Vein endothelial cell (primary cell): ENCODE measurements around the gene IL17D. TPM values are rescaled to one million over a fixed set of nuclear protein-coding genes. Genes with fewer than 3 reads are reported as not detected.

ENCODE experiments used
- total RNA-seq: library from RNA; depleted of rRNA; stranded (reverse); fragments of >200 nt; gene quantifications from 2 replicates; pipeline ENCODE4 v1.2.3, GENCODE V29; 2012

The IL17D gene, protein sequence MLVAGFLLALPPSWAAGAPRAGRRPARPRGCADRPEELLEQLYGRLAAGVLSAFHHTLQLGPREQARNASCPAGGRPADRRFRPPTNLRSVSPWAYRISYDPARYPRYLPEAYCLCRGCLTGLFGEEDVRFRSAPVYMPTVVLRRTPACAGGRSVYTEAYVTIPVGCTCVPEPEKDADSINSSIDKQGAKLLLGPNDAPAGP
- total RNA-seq: 6.2 and 7.8 TPM in 2 replicates

DNA sequence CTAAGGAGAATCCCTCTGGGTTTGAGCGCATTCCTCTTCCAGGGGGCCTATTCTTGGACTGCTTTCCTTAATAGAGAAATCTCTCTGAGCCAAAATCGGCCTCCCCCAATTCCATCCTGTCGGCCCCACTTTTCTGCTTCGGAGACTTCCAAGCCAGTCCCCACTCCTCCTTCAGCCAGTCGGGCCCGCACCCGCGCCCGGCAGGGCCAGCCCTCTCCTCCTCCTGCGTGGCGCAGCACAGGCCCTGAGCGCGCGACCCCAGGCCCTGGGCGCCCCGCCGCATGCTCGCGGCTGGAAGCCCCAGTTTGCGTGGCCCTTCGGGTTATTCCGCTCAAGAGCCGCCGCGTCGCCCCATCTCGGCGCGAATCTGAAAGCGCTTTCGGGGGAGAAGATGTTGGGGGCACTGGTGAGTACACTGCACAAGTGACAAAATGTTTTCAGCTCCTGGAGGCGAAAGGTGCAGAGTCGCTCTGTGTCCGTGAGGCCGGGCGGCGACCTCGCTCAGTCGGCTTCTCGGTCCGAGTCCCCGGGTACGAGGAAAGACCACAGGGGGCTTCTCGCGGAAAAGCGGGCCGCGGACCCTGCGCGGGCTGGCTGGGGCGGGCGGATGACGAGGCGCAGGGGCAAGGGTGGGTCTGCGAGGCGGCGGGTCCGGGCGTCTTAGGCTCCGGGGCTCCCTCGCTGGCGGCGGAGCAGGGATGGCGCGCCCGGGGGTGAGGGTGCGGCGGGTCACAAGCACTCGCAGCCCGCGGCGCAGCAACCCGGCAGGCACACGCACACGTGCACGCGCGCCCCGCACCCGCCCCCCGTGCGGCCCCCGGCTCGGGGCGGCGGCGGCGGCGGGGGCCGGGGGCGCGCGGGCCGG lies at the start of gene IL17D:
IL17D (plus strand) TSS at position 785 of the 865 bp plus-strand sequence. CDS start 303 bp downstream, outside the sequence.

Other genes starting within 250 kb of the IL17D start
- gene CRYL1, start 177.8 kb upstream of the IL17D start, total RNA-seq: 30.5 and 54.5 TPM in 2 replicates
- gene IFT88, start 136.5 kb upstream of the IL17D start, total RNA-seq: 7.2 and 12.1 TPM in 2 replicates
- gene EEF1AKMT1, start 70.3 kb downstream of the IL17D start, total RNA-seq: 5.9 and 8.2 TPM in 2 replicates
- 29.7 and 35.1 TPM in 2 replicates for gene XPO4, start 199.0 kb downstream of the IL17D start, total RNA-seq